Measurements from ENCODE around the gene ANO10. TPM values are rescaled to one million over a fixed set of nuclear protein-coding genes. Genes with fewer than 3 reads are reported as not detected.
A peak's percentile ranks its signal among the peaks of the same experiment; 100 is the strongest.

Gene ANO10
- total RNA-seq, 1 donor from 2014 or later: 24.9 TPM

DNA sequence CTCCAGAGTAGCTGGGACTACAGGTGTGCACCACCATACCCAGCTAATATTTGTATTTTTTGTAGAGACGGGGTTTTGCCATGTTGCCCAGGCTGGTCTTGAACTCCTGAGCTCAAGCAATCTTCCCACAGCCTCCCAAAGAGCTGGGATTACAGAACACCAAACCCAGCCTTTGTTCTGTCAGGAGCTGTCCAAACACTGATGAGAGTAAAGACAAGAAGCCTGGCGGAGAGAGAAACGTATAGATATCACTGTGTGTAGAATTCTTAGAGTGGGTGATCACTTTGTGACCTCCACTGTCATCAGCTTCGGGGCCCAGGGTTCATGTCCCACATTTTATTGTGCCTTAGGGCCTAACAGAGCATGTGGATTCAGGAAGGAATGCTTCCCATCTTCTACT is 176.0 kb downstream of the ANO10 start:
- no peak for TF ChIP-seq CTCF (IDR thresholded peaks at IDR 0.05)
- DNase-seq (ENCODE audit: low spot score in 2 of 2): no peak
- H3K27ac ChIP-seq: no peak overlapping the region
- no peaks in the 10 kb centered on the region for H3K9me3 ChIP-seq
- H3K4me1 ChIP-seq: peaks cover 0 to 6% of the 10 kb centered on the region in 2 donors
- no peaks in the 10 kb centered on the region for H3K36me3 ChIP-seq
- H3K4me3 ChIP-seq: no peak overlapping the region
- no peaks in the 10 kb centered on the region for H3K27me3 ChIP-seq
- intact Hi-C loops (cut with DNase I): no loop called here

GRCh38 chr3:43442872-43443395 is 178.9 kb downstream of the ANO10 start:
- no peaks in the 10 kb centered on the region for H3K36me3 ChIP-seq
- H3K9me3 ChIP-seq: peaks cover 0 to 3% of the 10 kb centered on the region in 2 donors
- intact Hi-C loops (cut with DNase I): no loop called here
- peaks cover 0 to 6% of the 10 kb centered on the region in 2 donors for H3K4me1 ChIP-seq
- DNase-seq (ENCODE audit: low spot score in 2 of 2): no peak
- H3K4me3 ChIP-seq: no peak overlapping the region
- peak overlapping the region; percentile 30 to 48 for H3K27ac ChIP-seq
- H3K27me3 ChIP-seq: no peaks in the 10 kb centered on the region
- no peak for TF ChIP-seq CTCF (IDR thresholded peaks at IDR 0.05)

GRCh38 chr3:43436507-43437140 is 185.2 kb downstream of the ANO10 start:
- Histone ChIP-seq H3K4me1 (no peaks in the 10 kb centered on the region), H3K27me3 (no peaks in the 10 kb centered on the region), H3K4me3 (no peak overlapping the region), H3K36me3 (no peaks in the 10 kb centered on the region), H3K9me3 (peaks cover 0 to 7% of the 10 kb centered on the region in 2 donors), H3K27ac (no peak overlapping the region)
- intact Hi-C loops (cut with DNase I): no loop called here
- no peak for DNase-seq (ENCODE audit: low spot score in 2 of 2)
- TF ChIP-seq CTCF (IDR thresholded peaks at IDR 0.05): no peak

GRCh38 chr3:43435706-43436105 is 186.1 kb downstream of the ANO10 start:
- no peak for TF ChIP-seq CTCF (IDR thresholded peaks at IDR 0.05)
- Histone ChIP-seq H3K9me3 (peaks cover 0 to 7% of the 10 kb centered on the region in 2 donors), H3K36me3 (peaks cover 0 to 6% of the 10 kb centered on the region in 2 donors), H3K27ac (no peak overlapping the region), H3K4me1 (no peaks in the 10 kb centered on the region), H3K27me3 (no peaks in the 10 kb centered on the region), H3K4me3 (no peak overlapping the region)
- no peak for DNase-seq (ENCODE audit: low spot score in 2 of 2)
- intact Hi-C loops (cut with DNase I): no loop called here

DNA sequence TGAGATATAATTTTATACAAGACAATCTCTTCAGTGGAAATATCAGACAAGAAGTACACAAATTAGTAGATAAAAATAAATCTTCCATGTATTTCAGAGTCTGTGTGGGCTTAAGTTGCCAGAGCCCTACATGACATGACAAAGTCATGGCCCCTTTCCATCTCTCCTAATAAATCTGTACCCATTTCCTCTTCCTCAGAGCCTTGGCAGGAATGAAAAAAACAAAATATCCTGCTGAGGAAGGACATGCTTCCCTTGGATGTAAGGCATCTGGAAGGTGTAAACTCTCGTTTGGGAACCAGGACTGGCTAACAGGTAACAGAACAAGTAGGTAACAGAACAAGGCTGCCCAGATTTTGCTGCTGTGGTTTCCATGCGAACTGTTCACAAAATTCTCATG is 187.4 kb downstream of the ANO10 start:
- no peaks in the 10 kb centered on the region for H3K4me1 ChIP-seq
- no peak overlapping the region for H3K27ac ChIP-seq
- peaks cover 0 to 7% of the 10 kb centered on the region in 2 donors for H3K9me3 ChIP-seq
- H3K36me3 ChIP-seq: peaks cover 0 to 6% of the 10 kb centered on the region in 2 donors
- DNase-seq (ENCODE audit: low spot score in 2 of 2): no peak
- no peak for TF ChIP-seq CTCF (IDR thresholded peaks at IDR 0.05)
- intact Hi-C loops (cut with DNase I): no loop called here
- H3K27me3 ChIP-seq: no peaks in the 10 kb centered on the region
- no peak overlapping the region for H3K4me3 ChIP-seq
